NCI-H2227 treated with DMSO at 0.1 percent for 48 hours (cell line): ENCODE data around the gene LIX1.
"Not testable (repeated sequence)": the region's sequence is repeated elsewhere in the genome, so short reads cannot be mapped to it uniquely, and the experiment has no call there.

Experiments
- DNase-seq: peaks from one replicate; lab custom pipeline; 2025; lab: John Stamatoyannopoulos, UW

LIX1 gene

DNA sequence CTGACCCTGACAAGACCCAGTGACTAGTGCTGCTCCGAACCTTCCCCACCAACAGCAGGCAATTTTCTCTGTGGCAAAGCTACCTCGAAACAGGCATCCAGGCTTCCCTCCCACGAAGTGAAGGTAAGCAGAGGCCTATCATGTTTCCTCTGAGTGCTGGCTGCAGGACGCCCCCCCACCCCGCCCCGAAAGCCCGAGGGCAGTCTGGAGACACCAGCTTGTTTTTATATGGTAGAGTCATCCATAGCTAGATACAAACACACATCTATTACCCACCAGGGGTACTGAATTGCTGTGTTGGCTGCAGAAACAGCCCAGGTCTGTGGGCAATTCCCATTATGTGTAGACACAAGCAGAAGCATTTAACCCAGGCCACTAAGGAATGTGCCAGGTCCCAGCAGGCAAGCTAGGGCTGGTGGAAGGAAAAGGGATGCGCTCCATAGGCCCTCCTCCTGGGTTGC is 40.4 kb downstream of the LIX1 start:
- peak; percentile 35 for DNase-seq

DNA sequence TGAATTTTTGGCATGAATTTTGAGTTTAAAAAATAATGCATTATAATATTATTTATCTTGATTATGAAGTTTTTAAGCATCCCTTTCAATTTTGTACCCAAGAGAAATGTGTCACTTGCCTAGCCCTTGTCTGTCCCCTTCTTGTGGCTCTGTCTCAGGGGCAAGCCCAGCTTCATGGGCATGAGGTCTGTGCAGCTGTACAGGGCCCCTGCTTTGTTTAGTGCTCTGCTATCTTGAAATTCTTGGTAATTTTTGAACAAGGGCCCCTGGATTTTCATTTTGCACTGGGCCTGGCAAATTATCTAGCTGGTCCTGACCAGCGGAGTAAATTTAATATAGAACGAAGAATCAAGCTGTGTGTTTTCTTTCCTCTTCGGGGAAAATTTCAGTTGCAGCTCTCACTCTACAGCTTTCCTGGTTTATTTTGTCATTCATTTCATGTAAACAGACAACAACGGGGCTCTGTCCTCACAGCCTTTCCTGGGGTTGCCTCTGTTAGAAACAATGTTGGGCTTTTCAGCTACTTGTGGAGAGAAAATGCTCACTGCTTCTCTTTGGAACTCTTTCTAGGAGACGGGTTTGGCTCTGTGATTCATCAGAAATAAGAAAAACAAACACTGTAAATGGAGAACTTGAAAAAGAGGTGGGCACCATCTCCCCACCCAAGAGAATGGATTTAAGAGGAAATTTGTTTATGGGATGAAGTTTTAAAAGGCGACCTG is 41.1 kb downstream of the LIX1 start:
- DNase-seq: no peak

DNA sequence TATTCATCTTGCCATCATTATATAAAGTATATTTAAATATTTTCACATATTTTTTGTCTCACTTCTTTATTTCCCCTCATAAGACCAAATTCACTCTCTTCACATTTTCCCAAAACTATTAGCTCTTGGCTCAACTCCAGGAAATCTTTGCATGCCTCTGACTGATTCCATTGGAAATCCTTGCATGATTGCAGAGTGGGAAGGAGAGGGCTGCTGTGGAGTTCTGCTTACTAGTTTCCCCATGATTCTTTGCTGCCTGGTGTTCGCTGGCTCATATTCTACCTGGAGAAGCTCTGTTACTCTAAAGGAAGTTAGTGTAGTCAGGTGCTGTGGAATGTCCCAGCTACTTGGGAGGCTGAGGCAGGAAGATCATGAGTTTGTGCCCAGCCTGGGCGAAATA is 41.9 kb downstream of the LIX1 start:
- no peak for DNase-seq

DNA sequence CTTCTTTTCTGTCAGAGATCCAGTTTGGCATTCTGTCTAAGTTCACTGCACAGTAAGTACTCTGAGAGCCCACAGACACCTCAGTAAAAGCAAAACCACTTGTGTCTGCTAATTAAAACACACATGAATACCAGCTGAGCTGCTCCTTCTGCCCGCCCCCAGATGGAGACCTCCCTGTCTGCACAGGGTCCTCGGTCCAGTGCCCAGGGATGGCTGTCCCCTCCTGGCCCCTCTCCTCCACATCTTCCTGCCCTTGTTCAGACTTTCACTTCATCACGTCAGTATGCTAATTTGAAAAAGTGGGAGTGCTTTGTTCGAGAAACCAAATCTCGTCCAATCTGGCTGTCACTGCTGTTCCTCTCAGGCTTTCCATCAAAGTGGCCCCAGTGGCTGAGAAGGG is 43.5 kb downstream of the LIX1 start:
- DNase-seq: no peak

DNA sequence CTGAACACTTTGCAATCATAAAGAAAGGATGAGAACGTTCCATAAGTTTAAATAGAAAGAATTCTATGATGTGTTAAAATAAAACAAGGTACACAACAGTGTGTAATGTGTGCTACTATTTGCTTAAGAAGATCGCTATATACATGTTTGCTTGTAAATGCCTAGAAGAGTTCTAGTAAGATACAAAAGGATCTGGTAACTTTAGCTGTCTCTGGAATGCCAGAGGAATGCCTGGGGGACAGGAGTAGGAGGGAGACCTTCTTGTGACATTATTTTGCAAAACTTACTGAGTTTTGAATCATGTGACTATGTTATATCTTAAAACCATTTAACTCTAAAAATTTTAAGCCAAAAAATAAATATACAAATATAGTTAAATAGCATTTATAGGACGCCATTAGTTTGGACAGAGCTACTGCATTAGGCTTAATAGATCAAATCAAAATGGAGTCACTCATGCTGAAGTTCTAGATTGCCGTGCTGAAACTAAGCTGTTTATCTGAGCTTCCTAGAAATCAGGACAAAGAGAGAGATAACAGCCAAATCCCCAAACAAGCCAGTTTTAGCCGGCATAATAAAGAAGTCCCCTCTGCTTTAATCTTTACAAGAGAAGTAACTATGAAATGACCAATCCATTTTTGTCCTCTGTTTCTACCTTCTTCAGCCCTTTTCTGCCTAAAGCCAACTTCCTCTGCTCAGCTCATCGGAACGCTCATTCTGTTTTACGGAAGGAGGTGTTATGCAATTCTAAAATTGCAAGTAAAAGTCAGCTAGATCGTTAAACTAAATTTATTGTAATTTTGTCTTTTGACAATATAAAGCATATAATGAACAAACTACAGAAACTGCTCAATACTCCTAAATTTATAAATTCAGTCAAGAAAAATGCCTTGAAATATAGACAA is 44.8 kb downstream of the LIX1 start:
- DNase-seq: no peak

DNA sequence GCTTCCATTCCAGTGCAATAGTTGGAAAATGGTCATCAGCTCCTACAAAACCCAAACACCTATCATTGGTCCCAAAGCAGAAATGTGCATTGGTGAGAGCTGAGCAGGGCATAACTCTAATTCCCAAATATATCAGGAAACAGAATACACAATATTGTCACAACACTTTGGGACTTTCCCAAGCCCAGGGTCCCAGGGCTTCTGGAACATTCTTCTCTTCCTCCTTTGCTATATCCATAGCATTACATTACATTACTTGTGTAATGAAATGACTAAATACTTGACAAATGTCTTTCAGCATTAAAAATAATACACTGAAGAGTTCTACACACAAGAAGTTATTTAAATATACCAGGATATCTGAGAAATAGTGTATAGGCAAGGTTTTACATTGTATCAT is 45.6 kb downstream of the LIX1 start:
- DNase-seq: no peak

DNA sequence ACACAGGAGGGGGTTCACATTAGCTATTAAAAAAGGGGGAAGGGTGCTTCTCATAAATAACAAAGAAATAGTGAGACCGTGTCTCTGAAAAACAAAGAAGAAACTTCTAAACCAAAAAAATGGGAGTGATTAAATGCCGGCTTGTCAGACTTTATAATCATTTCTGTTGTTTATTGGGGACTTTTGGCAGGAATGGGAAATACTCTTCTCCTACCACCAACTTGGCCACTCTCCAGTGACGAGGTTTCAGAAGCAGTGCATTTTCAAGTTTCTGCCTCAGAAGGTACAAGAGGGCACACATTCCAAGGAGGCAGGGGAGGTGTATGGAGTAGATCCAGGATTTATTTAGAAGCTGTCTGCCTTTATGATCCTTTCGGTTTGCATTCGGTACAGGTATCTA is 46.2 kb downstream of the LIX1 start:
- no peak for DNase-seq

DNA sequence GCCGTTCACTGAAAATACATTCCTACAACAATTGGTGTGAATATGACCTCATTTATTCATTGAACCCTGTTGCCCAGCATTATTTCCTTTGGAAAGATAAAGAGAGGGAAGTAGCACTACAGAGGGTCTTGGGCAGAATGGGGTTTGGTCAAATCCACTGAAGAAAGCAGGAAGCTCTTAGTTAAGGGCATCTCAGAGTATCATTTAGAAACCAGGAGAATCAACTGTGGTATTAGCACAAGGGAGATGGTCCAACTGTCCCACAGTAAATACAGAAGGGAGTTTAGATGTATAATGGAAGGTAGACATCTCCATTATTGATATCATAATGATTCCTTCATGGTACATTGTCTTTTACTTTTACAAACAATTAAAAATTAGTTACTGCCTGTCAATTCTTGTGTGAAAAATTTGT is 47.1 kb downstream of the LIX1 start:
- no peak for DNase-seq

DNA sequence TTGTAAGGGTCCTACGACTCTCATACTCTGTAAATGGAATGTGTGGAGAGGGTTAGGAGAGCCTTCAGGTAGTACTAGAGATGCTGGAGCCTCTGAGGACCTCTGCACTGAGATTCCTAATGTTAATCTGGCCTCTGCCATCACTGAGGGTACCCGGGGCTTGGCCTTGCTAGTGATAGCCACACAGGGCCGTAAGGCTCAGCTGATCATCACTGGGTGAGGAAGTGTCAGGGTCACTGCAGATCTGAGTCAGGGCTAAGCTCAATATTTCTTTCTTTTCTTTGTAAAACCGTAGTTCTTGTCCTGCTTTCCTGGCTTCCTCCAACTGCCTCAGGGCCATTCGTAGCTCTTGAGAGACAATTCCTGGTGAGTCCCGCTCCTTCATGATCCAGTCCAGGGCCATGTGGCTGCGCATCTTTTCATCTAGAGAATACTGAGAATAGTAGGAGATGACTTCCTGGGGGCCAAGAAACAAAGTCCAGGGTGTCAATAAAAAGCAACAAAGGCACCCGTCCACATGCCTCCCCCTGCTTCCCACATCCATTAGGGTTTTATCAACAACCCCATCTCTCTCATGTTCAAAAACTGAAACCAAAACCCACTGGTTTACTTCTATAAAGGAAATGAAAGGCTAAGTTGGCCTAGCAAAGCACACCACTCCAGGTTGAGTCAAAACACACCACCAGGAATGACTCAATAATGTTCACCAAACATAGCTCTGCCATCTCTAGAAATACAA is 47.7 kb downstream of the LIX1 start:
- no peak for DNase-seq

DNA sequence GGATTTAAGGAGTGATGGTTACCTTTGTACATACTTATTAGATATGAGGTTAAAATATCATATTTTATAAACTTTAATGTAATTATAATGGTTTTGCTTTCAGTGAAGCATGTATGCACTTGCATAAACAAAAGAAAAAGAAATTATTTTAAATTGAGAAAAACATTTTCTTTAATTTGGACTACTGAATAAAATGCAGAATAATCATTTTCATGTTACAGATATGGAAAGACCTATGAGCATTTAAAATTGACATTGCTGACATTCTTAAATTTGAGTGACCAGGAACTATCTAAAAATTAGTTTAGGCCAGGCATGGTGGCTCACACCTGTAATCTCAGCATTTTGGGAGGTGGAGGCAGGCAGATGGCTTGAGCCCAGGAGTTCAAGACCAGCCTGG is 49.2 kb downstream of the LIX1 start:
- DNase-seq: no peak

DNA sequence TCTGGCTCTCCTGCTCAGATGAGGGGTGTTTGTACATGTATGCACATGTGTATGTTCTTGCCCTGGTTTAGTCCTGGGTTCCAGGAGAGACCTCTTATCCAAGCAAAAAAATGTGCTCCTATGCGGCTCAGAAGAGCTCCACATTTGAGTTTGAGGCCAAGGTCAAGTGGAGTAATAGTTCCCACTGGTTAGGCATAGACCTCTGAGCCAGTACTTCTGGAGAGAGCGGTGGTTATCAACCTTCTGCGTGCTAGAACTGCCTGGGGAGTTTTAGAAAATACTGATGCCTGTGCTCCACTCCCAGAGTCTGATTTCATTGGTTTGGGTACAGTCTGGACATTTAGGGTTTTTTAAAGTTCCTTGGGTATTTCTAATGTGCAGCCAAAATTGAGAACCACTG is 51.5 kb downstream of the LIX1 start:
- DNase-seq: no peak

DNA sequence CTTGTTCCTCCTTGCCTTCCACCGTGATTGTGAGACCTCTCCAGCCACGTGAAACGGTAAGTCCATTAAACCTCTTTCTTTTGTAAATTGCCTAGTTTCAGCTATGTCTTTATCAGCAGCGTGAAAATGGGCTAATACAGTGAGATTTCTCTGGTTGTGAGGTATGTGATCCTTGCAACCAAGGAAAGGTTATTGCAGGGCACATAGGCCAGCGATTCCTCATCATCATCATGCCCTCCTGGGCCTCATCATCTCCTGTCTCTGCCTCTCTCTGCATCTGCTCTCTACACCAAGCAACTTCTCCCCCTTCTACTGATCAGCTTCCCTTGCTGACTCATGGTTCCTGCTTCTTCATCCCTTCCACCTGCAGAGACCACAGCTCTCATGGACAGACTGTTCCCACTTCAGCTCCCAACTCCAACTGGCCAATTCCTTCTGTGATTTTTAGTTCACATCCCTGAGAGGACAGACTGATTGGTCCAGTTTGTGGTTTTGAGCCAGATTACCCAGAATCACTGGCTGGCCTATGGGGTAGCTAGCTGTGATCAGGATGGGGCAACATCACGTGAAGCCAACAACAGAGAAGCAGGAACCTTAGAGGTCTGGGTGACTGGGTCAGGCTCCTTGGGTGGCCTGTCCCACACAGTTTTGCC is 53.1 kb downstream of the LIX1 start:
- no peak for DNase-seq

DNA sequence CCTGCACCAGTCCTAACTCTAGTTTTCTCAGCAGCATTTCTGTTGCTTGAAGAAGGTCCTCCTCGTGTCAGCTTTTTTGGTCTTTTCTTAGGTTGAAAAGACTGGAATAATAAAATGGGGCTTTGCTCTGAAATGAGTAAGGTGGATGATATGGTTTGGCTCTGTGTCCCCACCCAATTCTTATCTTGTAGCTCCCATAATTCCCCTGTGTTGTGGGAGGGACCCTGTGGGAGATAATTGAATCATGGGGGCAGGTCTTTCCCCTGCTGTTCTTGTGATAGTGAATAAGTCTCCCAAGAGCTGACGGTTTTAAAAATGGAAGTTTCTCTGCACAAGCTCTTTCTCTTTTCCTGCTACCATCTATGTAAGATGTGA is 53.6 kb downstream of the LIX1 start:
- no peak for DNase-seq

DNA sequence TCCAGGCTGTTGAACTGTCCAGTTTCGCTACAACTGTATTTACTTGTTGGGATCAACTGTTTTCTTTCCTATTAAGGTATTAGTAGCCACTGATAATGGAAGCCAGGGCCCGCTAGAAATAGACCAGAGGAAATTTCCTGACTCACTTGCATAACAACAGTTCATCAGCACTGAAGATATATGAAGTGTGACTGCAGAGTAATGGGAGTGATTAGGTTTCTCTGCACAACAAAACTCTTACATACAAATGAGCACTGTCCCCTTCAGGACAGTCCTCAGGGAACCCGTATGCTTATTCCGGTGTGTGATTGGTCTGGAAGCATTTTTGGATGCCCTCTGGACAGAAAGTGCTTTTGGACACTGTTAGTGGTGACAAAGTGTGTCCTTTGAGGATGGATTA is 55.3 kb downstream of the LIX1 start:
- no peak for DNase-seq

DNA sequence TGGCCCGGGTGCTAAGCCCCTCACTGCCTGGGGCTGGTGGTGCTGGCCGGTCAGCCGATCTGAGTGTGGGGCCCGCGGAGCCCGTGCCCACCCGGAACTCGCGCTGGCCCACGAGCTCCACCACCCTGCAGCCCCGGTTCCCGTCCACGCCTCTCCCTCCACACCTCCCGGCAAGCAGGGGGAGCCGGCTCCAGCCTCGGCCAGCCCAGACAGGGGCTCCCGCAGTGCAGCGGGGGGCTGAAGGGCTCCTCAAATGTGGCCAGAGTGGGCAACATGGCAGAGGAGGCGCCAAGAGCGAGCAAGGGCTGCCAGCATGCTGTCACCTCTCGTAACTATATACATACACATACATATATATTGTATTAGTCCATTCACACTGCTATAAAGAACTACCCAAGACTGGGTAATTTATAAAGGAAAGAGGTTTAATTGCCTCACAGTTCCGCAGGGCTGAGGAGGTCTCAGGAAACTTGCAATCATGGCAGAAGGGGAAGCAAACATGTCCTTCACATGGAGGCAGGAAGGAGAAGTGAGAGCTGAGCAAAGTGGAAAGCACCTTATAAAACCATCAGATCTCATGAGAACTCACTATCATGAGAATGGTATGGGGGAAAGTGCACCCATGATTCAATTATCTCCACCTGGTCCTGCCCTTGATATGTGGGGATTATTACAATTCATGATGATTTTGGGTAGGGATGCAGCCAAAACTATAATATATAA is 56.8 kb downstream of the LIX1 start:
- DNase-seq: no peak

DNA sequence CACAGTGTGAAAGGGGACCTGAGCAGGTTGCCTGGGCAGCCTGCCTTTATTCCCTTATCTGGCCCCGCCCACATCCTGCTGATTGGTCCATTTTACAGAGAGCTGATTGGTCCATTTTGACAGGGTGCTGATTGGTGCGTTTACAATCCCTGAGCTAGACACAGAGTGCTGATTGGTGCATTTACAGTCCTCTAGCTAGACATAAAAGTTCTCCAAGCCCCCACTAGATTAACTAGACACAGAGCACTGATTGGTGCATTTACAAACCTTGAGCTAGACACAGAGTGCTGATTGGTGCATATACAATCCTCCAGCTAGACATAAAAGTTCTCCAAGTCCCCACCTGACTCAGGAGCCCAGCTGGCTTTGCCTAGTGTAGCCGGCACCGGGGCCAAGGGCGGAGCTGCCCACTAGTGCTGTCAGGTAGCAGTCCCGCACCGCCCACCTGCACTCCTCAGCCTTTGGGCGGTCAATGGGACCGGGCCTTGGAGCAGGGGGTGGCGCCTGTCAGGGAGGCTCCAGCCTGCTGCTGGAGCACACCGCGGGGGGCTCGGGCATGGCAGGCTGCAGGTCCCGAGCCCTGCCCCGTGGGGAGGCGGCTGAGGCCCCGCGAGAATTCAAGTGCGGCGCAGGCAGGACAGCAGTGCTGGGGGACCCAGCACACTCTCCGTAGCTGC is 57.5 kb downstream of the LIX1 start:
- not testable (repeated sequence) for DNase-seq

DNA sequence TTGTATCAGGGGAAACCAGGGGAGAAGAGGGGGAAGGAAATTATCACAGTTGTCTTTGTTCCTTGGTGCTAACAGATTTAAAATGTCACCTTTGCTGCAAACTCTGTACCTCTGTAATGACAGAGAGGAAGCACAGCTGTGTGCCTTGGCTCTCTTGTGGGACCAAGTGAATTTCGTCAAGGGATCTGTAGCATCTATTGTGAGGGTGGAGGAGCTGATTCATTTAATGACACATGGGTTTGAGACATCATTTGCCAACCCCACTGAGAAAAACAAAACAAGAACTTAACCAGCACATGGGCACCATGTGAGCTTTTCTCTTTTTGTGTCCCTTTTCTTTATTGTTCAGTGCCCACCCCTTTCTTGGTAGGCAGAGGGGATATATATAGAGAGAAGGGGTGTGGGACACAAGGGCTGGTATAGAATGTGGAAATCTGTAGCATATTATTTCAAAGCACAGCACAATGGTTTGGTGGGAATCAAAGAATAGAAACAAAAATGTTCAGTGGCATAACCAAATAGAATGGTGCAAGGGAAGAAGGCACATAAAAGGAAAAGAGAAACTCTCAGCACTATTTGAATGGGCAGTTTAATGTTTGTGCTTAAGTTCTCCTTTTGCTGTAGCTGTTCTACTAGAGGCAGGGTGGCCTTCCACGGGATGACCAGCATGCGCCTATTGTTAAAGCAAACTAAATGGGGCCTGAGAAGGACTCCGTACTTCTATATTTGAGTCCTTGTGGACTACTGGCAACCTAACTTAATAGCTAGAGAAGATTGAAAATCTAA is 63.3 kb downstream of the LIX1 start:
- no peak for DNase-seq

DNA sequence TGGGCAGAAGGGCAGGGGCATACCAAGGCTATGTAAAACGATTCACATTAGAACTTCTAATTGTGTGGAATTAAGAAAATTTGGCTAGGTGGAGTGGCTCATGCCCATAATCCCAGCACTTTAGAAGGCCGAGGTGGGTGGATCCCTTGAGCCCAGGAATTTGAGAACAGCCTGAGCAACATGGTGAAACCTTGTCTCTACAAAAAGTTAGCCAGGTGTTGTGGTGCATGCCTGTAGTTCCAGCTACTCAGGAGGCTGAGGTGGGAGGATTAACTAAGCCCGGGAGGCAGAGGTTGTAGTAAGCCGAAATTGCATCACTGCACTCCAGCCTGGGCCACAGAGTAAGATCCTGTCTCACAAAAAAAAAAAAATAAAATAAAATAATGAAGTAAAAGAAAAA is 65.2 kb downstream of the LIX1 start:
- DNase-seq: no peak

DNA sequence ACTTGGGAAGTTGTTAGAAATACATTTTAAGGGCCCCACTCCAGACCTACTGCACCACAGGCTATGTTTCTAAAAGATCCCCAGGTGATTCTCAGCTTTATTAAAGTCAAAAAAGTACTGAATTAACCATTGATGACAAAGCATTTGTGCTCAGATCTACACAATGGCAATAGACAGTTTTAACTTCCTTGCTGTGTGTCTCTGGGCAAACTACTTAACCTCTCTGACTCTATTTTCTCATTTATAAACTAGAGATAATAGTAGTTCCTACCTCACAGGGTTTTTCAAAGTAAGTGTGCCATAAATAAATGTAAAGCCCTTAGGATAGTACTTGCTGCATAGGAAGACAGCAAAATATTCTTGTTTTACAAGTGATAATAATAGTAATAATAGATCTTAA is 66.3 kb downstream of the LIX1 start:
- no peak for DNase-seq

DNA sequence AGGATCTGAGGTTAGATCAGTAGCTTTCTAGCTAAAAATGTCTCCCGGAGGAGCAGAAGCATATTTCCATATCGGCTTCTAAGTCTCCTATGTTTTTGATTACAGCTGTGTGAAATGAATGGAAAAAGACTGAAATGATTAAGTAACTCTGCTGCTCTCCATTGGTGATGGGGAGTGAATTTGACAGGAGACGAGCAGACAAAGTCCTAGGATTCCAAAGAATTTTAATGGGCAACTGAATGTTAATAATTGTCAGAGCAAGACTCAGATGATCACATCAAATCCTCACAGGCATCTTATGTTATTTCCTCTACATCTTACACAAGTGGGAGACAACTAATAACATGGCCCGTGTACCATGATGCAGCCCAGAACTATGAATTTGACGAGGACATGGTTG is 66.8 kb downstream of the LIX1 start:
- no peak for DNase-seq
